ENCODE data around the gene KNSTRN.

DNA sequence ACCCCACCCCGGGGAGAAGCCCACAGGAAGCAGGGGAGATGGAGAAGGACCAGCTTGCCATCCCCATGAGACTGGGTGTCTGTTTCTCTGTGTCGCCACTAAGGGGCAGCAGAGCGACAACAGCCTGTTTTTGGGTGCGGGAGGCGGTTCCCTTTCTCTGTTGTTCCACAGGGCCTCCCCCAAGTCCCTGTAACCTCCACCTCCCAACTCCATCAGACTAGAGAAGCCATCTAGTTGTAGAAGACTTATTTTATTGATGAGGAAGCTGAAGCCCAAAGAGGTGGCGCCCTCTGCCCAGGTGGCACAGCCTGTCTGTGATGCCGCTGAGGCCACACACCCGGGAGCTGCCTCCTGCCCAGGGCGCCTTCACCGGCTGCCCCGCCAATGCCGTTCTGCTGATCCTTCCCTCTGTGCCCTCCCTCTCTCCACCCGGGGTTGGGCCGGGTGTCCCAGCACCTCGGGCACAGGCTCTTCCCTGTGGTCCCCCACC lies 37.8 kb upstream of the KNSTRN start:
- TF ChIP-seq ZNF776 (tag by site-specific recombination; IDR thresholded peaks at IDR 0.05; ENCODE audit: borderline replicate concordance) (no peak), ZBTB8A (tag by site-specific recombination; IDR thresholded peaks at IDR 0.05) (peak; percentile 42), ZBTB21 (tag by site-specific recombination; IDR thresholded peaks at IDR 0.05) (no peak), ZBTB20 (tag by site-specific recombination; IDR thresholded peaks at IDR 0.05) (no peak), ZNF175 (tag by site-specific recombination; IDR thresholded peaks at IDR 0.05) (no peak)
